GM23338 (cell line): Measurements from ENCODE around the gene CSF2.

Source experiments
- EZH2 ChIP-seq: fragments of 200-600 bp; sonication (generic); IDR thresholded peaks from one replicate; pipeline ENCODE4 v1.8.0; 2017; ENCODE audit warnings: antibody characterized with exemption, mild to moderate bottlenecking, low read depth; ENCODE audit not compliant: unreplicated experiment
- TF ChIP-seq, protein P1 (sequence below): IDR thresholded peaks from one replicate; pipeline ENCODE4 v1.6.1; 2018; ENCODE audit warnings: antibody characterized with exemption; ENCODE audit not compliant: unreplicated experiment
- TF ChIP-seq, protein P2 (sequence below), 2 experiments: fragments of 200-600 bp in 1 of 2; sonication (generic) in 1 of 2; conservative IDR thresholded peaks; 2 replicates each; pipeline versions ENCODE4 v1.5.1 to v1.6.1; 2016 to 2017; ENCODE audit warnings: antibody characterized with exemption in 2 of 2, low read depth in 2 of 2, mild to moderate bottlenecking in 2 of 2, moderate library complexity in 1 of 2

DNA sequence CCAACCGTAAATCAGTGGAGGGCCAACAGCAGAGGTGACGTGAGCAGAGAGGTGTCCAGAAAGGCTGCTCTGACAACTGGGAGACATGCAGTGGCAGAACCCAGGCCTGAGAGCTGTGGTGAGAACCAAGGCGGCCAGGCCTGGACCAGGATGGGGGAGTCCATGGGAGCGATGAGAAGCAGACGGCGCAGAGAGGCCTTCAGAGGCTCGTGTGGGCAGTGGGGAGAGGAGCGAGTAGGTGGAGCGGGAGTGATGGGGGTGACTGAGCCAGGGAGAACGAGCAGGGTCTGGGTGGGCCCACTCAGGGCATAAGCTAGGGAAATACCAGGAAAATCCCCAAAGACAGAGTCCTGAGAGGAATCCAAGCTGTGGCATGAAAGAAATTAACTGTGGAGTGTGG, 21.1 kb upstream of the CSF2 start:
- TF ChIP-seq, protein P1, sequence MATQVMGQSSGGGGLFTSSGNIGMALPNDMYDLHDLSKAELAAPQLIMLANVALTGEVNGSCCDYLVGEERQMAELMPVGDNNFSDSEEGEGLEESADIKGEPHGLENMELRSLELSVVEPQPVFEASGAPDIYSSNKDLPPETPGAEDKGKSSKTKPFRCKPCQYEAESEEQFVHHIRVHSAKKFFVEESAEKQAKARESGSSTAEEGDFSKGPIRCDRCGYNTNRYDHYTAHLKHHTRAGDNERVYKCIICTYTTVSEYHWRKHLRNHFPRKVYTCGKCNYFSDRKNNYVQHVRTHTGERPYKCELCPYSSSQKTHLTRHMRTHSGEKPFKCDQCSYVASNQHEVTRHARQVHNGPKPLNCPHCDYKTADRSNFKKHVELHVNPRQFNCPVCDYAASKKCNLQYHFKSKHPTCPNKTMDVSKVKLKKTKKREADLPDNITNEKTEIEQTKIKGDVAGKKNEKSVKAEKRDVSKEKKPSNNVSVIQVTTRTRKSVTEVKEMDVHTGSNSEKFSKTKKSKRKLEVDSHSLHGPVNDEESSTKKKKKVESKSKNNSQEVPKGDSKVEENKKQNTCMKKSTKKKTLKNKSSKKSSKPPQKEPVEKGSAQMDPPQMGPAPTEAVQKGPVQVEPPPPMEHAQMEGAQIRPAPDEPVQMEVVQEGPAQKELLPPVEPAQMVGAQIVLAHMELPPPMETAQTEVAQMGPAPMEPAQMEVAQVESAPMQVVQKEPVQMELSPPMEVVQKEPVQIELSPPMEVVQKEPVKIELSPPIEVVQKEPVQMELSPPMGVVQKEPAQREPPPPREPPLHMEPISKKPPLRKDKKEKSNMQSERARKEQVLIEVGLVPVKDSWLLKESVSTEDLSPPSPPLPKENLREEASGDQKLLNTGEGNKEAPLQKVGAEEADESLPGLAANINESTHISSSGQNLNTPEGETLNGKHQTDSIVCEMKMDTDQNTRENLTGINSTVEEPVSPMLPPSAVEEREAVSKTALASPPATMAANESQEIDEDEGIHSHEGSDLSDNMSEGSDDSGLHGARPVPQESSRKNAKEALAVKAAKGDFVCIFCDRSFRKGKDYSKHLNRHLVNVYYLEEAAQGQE, result no peak
- TF ChIP-seq, protein P2, sequence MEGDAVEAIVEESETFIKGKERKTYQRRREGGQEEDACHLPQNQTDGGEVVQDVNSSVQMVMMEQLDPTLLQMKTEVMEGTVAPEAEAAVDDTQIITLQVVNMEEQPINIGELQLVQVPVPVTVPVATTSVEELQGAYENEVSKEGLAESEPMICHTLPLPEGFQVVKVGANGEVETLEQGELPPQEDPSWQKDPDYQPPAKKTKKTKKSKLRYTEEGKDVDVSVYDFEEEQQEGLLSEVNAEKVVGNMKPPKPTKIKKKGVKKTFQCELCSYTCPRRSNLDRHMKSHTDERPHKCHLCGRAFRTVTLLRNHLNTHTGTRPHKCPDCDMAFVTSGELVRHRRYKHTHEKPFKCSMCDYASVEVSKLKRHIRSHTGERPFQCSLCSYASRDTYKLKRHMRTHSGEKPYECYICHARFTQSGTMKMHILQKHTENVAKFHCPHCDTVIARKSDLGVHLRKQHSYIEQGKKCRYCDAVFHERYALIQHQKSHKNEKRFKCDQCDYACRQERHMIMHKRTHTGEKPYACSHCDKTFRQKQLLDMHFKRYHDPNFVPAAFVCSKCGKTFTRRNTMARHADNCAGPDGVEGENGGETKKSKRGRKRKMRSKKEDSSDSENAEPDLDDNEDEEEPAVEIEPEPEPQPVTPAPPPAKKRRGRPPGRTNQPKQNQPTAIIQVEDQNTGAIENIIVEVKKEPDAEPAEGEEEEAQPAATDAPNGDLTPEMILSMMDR (conservative IDR thresholded peaks at IDR 0.05; ENCODE audit: low read depth in 2 of 2), result no peak
- TF ChIP-seq EZH2, result no peak
